Uterus (tissue), 2 donors: Measurements from ENCODE around the gene TSHZ2.

Experiments used
- CTCF ChIP-seq, 4 experiments: fragments of 200-600 bp in 2 of 4; fragments of 450-650 bp in 2 of 4; sonication (generic) in 2 of 4; IDR thresholded peaks; one replicate each; pipeline ENCODE4 v1.5.1; 2016 to 2019; ENCODE audit warnings: antibody characterized with exemption in 4 of 4, mild to moderate bottlenecking in 2 of 4, moderate library complexity in 1 of 4
- POLR2A ChIP-seq, 2 donors: fragments of 450-650 bp; IDR thresholded peaks; one replicate each; pipeline ENCODE4 v1.6.1; 2016; ENCODE audit warnings: antibody characterized with exemption in 2 of 2, mild to moderate bottlenecking in 1 of 2, moderate library complexity in 1 of 2

GRCh38 chr20:53301869-53302268 lies 329.7 kb downstream of the TSHZ2 start:
- TF ChIP-seq CTCF (IDR thresholded peaks at IDR 0.05) (no peak), POLR2A (IDR thresholded peaks at IDR 0.05) (no peak)
